Dedifferentiated amniotic fluid mesenchymal stem cell (primary cell): ENCODE results near the gene ATP8A2.
"Not testable (repeated sequence)": the region's sequence is repeated elsewhere in the genome, so short reads cannot be mapped to it uniquely, and the experiment has no call there.

Experiments
- DNase-seq: peaks from one replicate; pipeline ENCODE4 v3.0.0-alpha.2; 2016; ENCODE audit errors: extremely low spot score

ATP8A2 gene

GRCh38 chr13:25920931-25921330 is 549.2 kb downstream of the ATP8A2 start:
- DNase-seq, result no peak

DNA sequence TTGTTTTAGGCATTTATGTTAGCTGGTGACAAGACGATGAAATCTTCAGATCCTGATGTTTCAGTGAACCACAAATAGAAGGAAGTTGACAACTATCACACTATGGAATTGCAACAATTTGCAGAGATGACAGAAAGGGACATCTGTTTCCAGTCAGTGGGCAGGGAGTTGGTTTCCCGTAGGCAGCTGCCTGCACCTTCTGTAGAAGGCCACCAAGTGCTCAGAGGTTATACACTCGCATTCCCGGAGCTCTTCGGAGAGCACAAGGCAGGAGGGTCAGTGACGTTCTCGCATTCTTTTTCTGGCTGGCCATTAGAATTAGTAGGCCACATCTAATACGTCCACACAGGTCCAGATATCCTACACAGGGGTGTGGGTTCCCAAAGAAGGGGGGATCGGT is 550.6 kb downstream of the ATP8A2 start:
- no peak for DNase-seq

- DNase-seq, result no peak
These were observed 551.7 kb downstream of the ATP8A2 start for GRCh38 chr13:25923217-25924085.

- no peak for DNase-seq
These were observed 555.6 kb downstream of the ATP8A2 start for GRCh38 chr13:25927363-25927762.

DNA sequence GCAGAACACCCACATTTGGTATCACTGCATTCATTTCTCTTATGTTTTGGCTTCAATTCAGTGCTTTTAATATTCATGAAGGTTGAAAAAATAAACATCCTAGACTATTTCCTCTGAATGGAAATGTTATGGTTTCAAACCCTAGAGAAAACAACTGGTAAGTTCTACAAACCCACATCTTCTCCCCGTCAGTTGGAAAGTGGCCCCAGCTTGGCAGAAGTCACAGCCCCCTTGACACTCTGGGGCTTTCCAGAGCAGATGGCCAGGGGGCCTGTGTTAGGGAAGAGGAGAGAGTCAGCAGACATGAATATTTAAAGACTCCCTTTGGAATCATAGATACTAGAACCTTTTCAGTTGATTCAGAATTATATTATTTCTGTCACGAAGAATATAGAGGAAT is 556.2 kb downstream of the ATP8A2 start:
- no peak for DNase-seq

- DNase-seq, result no peak
These were observed 557.2 kb downstream of the ATP8A2 start for GRCh38 chr13:25928941-25929505.

GRCh38 chr13:25929816-25930215 is 558.0 kb downstream of the ATP8A2 start:
- DNase-seq, result no peak

- no peak for DNase-seq
These were observed 558.9 kb downstream of the ATP8A2 start for GRCh38 chr13:25930653-25931052.

- no peak for DNase-seq
These were observed 560.6 kb downstream of the ATP8A2 start for GRCh38 chr13:25932365-25932764.

GRCh38 chr13:25933520-25933919 is 561.7 kb downstream of the ATP8A2 start:
- no peak for DNase-seq

- no peak for DNase-seq
These were observed 562.4 kb downstream of the ATP8A2 start for GRCh38 chr13:25934127-25934526.

DNA sequence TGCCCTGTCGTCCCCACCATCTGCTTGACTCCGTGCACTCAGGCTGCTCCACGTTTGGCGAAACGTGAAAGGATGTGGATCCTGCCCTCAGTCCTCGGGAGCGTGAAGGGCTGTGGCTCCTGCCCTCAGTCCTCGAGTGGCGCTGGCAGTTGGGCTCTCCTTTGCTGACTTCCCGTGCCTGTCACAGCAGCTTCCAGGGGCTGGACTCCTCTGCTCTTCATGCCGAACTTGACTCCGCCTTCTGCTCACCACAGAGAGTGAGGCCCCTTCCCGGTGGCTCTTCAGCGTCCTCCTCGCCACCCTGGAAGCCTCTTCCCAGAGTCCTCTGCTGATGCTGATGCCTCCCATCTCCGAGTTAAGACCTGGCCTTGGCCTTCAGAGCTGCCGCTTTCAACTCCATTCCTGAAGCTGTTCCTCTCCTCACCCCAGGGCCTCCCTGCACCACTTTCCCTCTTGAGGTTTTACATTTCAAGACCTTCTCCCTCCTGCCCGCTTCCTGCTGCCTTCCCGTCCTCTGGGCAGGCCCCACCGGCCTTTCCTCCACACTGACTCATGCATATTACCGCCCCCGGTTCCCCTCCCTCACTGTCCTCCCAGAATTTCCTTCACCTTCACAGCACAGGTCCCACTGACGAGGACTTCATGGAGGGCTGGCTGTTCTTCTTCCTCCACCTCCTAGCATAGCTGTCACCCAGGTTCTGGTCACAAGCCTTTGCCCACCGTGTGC is 568.4 kb downstream of the ATP8A2 start:
- DNase-seq, result no peak

GRCh38 chr13:25943081-25943480 is 571.3 kb downstream of the ATP8A2 start:
- DNase-seq, result no peak

DNA sequence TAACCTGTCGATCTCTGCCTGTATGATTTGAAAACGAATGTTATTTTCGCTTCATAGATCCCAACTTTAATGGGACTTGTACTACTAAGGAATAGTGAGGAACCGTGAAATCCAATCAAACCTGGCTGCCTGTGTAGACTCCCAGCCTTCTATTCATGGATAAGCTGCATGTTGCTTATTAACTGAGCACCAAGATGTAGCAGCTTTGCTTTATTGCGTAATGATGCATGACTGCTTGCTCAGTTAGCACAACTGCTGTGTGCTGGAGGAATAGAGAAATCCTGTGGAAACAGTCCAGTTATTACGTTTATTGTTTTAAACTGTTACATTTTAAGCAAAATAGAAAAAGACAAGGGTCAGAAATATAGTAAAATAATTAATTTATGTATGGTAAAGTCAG is 571.9 kb downstream of the ATP8A2 start:
- DNase-seq, result no peak

- no peak for DNase-seq
These were observed 573.8 kb downstream of the ATP8A2 start for GRCh38 chr13:25945596-25945995.

DNA sequence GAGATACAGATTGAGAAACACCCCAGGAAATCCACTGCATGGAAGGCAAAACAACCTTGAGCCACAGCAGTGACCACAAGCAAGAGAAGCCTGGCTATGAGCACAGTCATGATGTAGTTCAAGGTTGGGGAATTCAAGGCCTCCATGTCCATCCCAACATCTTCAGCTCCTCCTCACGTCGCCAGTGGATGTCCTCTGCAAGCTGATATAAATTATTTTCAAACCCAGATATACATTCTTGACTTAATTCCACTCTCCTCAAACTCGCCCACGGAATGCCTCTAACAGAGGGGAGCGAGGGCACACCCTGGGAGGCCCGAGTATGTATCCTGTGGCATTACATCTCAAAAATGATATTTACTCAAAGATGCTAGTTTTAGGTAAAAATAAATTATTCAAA is 574.5 kb downstream of the ATP8A2 start:
- DNase-seq, result no peak

DNA sequence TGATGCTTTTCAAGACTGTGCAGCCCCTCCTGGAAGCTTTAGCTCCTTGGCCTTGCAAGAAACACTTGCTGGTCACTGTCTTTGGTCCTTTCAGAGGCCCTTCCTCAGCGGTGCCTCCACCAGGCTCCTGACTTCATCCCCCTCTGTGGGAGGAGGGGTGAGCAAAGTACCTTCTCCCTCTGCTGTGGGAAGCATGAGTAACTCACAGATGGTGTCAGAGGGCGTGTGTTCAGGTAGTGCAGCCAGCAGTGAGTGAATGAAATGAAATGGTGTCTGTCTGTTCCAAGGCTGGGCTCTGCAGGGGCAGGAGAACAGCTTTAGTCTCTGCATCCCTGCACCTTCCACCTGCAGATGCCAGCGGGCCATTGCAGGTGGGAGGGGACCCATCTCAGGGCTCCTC is 577.1 kb downstream of the ATP8A2 start:
- no peak for DNase-seq

DNA sequence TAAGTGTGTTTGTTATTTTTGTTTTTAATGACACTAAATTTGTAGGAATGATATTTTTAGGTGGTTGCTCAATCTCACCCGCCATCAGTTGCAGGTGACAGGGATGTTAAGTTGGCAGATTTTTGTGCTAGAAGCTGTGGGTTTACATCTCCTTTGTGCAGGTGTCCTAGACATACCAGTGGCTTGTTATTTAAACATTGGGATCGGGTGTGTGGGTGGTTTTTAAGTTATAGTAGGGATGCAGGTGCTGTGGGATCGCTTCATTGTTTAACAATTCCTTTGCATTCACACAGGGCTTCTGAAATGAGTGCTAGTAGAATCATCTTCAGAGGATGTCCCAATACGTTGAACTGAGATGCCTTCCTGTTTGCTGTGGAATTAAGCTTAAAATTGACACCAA is 580.1 kb downstream of the ATP8A2 start:
- DNase-seq, result no peak

- DNase-seq, result not testable (repeated sequence)
These were observed 582.3 kb downstream of the ATP8A2 start for GRCh38 chr13:25954080-25954479.

DNA sequence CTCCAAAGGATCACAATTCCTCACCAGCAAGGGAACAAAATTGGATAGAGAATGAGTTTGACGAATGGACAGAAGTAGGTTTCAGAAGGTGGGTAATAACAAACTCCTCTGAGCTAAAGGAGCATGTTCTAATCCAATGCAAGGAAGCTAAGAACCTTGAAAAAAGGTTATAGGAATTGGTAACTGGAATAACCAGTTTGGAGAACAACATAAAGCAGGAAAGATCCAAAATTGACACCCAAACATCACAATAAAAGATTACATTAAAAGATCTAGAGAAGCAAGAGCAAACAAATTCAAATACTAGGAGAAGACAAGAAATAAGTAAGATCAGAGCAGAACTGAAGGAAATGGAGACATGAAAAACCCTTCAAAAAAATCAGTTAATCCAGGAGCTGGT is 583.2 kb downstream of the ATP8A2 start:
- not testable (repeated sequence) for DNase-seq

- DNase-seq, result no peak
These were observed 587.2 kb downstream of the ATP8A2 start for GRCh38 chr13:25958986-25959385.

DNA sequence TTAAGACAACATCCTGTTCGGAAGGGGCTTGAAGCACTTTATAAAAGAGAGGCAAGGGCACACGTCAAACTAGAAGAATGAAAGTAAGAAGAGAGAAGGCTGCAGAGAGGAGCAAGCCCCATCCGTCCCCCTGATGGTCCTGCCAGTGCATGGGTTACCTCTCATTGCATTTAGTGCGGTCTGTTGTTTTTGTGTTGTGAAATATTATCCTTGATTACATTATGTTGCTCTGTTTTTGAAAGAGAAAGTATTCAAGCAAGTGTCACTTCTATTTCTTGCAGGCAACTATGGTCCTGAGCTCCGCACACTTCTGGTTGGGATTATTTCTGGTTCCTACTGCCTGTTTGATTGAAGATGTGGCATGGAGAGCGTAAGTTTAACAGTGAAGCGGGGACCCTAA is 589.5 kb downstream of the ATP8A2 start:
- no peak for DNase-seq

- DNase-seq, result no peak
These were observed 591.9 kb downstream of the ATP8A2 start for GRCh38 chr13:25963674-25964073.
